DMS114 treated with DMSO at 0.1 percent for 48 hours (cell line): Measurements from ENCODE around the gene DBNL.

Experiments used
- DNase-seq: peaks from one replicate; lab custom pipeline; 2025; ENCODE audit not compliant: unreplicated experiment; lab: John Stamatoyannopoulos, UW

DBNL gene

DNA sequence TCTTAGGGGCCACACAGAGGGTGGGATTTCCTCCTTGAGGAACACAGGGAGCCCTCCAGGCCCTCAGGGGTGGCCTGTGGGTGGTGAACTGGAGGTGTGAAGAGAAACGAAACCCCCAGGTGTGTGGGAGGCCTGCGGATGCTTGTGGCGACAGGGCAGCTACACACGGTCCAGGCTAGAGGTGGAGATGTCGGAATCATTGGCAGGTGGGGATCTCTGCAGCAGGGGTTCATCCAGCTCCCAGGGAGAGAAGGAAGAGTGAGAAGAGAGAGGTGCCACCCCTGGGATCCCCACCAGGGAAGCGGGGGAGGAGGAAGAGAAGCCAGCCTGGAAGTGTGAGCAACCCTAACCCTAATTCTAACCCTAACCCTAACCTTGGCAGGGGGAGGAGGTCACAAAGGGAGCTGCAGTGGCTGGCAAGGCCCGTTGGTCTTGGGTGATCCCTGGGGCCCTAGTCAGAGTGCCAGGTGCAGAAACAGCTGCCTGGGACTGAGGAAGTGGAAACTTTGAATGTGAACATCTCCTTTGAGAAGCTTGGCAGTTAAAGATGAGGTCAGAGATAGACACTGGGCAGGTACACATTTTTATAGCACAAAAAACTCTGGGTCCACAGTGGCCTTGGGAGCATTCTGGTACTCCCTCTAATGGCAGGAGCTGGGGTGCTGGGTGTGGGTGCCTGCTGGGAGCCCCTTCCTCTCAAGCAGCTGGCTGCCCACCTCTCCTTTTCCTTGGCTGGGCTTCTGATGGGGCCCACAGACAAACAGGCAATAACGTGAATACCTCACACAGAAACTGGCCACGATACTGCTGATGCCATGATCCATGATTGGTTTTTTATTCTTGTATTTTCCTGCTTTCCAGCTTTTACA lies 52.8 kb downstream of the DBNL start:
- DNase-seq = no peak

DNA sequence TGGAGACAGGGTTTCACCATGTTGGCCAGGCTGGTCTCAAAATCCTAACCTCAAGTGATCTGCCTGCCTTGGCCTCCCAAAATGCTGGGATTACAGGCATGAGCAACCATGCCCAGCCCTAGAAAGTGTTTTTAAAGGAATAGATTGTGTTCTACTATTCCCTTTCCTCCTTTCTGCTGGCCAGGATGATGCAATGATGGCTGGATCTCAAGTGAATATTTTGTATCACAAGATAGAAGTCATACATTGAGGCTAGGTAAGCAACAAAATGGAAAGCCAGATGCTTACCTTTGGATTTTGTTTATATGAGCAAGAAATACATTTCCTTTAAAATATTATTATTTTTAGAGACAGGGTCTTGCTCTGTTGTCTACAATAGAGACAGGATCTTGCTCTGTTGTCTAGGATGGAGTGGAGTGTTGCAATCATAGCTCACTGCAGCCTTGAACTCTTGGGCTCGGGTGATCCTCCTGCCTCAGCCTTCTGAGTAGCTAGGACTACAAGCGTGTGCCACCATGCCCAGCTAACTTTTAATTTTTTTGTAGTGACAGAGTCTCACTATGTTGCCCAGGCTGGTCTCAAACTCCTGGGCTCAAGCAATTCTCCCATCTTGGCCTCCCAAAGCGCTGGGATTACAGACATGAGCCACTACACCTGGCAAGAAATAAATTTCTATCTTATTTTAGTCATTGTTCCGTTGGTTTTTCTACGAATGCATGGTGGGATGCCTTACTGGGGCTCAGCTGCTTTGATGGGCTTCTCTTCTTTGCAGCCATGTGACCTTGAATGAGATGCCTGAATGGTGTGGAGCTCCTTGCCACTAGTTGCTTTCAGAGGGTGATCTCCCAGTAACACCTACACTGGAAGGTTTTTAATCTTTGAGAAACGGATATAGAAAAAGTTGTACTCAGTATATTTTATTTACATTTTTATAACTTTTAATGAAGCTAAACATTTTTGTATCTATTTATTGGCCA lies 53.9 kb downstream of the DBNL start:
- no peak for DNase-seq

DNA sequence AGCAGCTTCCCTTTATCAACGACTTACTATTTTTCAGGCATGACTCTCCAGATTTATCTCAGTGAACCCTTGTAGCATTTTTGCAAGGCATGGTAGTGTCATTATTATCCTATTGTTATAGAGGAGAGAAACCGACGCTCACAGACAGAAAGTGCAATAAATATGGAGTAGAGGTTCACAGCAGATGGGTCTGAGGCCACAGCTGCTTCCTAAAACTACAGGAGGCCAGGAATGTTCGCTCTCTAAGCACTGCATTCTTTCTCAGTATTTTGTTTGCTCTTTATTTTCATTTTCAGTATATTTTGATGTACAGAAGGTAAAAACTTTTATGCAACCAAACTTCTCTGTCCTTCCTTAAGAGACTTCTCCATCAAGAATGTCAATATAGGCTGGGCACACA lies 55.2 kb downstream of the DBNL start:
- DNase-seq = no peak

DNA sequence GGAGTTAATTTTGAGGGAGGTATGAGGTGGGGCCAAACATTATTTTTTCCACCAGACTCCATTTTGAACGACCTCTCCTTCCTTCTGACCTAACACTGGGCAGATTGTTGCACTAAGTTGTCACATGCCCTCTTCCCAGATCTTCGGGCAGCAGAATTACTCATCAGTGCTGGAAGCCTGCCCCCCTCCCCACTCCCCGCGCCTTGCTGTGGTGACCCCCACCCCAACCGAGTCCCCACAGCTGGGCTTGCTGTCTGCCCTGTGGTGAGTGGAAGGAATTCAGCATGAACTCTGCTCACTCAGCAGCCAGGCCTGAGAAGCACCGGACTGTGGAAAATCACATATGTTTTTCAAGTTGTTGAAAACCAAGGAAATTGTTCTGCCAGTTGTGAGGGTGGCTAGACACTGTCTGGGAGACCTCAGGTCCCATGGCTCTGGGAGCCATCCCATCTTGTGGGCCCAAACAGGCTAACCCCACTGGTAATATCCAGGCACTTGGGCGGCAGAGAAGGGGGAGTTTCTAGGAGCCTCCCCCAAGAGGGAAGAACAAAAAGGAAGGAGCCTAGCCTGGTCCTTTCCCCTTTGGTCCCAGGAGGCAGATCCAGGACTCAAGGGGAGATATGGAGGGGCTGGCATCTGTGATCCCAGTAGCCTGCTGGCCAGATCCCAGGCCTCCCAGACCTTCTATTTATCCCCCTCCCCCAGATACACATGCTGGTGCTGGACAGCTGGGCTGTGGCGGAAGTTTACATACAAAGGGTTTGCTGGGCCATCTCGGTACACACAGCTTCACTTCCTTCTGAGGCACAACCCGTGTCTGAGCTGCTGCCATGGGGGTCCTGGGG lies 56.2 kb downstream of the DBNL start:
- no peak for DNase-seq

DNA sequence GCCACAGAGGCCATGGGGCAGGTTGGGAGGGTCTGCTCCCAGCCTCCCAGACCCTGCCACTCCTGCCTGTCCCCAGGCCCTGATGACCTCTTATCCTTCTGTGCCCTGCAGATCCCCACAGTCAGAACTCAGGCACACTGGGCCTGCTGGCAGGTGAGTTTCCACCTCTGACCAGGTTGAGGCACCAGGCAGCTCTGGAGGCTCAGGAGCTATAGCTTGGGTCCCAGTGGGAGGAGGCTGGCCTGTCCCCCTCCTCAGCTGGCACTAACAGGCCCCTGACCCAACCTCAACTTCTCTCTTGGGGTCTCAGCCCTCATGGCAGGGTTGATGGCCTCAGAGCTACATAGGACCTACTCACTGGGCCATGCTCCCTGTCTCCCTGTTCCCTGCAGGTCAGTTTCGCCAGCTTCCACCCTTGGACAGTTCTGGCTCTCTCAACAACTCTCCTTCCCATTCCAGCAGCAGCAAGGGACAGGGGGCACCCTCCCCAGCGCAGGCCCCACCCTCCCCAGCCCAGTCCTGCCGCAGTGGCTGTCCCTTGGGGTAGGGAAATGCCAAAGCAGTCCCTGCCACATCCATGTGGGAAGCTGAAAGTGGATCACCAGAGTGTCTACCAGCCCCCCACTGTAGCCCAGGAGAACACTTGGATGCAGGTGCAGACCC lies 56.9 kb downstream of the DBNL start:
- no peak for DNase-seq

DNA sequence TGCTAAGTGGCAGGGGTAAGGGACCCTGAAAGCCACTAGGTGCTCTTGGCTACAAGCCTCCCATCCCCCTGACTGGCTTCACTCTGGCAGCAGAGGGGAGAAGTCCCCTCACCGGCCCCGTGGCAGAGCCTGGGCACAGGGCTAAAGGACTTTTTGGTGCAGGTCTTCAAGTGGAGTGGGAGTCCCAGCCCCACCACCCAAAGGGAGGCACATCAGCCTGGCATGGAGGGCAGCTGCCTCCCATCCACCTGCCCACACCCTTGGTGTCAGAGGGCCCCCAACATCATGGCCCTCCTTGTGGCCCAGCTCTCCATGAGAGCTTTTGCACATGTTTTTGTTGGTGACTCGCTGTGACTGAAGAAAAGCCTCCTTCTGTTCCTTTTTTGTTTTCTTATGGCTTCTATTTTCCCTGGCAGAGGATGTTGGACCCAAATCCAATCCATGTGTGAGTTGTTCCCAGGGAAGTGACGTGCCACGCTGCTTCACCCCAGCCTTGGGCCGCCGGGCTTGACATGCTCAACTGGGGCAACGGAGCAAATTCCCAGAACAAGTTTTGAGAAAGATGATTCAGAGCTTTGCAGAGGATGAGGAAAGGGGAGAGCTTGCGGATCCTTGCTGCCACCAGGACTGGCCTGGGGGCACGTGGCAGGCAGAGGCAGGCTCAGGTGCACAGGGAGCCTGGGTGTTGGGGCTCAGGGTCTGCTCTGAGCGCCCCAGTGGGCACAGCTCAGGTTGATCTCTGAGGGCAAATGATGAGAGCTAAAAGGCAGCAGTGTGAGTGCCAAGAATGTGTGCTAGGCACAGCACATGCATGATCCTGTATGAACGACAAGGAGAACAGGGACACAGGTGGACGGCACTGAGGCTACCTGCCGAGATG lies 57.7 kb downstream of the DBNL start:
- DNase-seq = no peak

DNA sequence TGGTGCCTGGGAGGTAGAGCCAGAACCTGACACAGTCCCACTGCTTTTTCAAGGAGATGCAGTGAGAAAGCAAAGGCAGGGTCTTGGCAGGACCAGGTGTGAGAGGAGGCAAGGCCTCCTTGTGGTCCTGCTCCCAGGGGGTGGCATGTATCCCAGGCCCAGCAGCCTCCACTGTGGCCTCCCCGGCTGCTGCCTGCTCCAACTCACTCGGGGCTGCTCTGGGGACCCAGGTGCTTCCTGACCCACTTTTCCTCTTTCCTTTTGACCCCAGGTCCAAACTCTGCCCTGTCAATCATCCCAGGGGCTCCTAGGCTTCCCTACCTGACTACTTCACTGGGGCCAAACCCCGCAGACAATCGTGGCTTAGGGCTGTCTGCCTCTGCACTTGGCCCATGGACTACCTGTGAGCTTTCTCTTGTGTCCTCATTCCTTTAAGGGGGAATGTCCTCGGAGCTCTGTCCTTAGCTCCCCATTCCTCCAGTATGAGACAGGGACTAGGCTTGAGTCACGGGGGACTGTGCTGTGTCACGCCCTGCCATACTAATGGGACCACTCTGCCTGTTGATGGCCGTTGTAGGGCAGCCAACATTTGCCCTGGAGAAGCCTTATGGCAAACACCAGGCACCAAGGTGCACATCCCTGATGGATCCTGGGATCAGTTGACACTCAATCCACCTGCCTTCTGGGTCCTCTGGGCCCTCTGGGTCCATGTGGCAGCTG lies 58.5 kb downstream of the DBNL start:
- DNase-seq = no peak

DNA sequence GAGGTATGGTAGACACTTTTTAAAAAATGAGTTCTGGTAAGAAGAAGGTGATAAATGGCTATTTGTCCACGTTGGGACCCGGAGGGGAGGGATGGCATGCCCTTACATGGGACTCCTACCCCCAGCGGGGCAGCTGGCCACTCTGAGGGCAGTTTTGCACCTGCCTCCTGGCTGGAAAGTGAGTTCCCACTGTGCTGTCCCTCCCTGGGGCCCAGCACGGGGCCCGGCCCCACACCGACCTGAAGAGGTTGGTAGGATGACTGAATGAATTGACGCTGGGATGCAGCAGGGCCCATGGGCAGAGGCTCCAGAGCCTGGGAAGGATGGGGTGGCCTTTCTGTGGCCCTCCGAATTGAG lies 59.0 kb downstream of the DBNL start:
- no peak for DNase-seq

DNA sequence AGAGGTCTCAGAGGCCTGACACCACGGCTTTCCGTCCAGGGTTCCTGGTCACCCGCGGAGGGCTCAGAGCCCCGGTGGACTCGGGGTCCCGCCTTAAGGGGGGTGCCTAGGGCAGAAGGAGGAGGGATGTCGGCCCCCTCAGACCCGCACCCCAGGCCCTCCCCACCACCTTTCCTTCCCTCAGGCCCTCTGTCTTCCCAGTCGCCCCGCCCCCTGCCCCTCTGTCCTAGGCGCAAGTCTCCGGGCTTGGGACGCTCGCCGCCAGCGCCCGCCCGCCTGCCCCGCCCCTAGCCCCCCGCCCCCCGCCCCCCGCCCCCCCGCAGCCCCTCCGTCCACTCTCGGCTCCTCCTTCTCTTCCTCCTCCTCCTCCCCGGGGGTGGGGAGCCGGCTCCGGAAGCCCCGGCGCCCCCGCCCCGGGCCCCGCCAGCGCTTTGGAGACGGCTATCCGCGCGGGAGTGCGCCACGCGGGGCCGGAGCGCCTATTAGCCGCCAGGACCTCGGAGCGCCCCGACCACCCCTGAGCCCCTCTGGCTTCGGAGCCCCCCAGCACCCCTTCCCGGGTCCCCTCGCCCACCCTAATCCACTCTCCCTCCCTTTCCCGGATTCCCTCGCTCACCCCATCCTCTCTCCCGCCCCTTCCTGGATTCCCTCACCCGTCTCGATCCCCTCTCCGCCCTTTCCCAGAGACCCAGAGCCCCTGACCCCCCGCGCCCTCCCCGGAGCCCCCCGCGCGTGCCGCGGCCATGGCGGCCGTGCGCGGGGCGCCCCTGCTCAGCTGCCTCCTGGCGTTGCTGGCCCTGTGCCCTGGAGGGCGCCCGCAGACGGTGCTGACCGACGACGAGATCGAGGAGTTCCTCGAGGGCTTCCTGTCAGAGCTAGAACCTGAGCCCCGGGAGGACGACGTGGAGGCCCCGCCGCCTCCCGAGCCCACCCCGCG lies 59.7 kb downstream of the DBNL start, which contains the start of gene AEBP1:
AEBP1 (plus strand) TSS at position 423 of the 937 bp plus-strand sequence; CDS start at position 744, 321 bp downstream.
- DNase-seq = no peak

DNA sequence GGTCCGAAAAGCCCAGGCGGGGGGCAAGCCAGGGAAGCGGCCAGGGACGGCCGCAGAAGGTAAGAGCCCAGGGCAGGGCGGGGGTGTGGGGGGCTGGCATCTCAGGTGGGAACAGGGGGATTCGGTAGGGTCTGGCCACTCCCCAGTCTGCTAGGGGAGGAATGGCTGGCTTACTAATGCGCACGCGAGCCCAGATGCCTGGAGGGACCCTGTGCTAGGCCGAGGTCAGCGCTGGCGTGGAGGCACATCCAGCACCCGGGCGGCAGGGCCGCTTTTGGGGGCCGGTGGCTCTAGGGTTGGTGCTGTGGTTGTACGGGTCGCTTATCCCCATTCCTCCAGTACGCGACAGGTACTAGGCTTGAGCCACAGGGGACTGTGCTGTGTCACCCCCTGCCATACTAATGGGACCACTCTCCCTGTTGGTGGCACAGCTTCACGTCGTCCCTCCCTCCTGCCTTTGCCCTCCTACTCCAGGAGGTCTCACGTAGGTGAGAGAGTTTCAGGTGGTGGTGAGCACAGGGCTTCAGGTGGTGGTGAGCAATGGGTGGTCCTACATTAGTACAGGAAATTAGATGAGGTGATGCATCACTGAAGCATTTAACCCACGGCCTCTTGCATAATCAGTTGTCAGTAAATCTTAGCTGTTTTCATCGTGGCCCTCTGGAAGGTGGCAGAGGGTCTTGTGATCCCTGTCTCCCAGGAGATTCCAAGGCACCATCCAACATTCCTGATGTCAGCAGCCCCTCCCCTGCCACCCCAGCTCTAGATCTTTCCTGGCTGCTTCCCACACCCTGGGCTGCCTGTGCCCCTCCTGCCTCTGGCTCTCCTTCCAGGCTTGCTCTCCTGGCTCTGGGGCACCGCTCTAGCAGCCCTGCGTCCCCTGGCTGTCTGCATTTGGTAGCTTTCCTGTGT lies 60.6 kb downstream of the DBNL start:
- DNase-seq = no peak

DNA sequence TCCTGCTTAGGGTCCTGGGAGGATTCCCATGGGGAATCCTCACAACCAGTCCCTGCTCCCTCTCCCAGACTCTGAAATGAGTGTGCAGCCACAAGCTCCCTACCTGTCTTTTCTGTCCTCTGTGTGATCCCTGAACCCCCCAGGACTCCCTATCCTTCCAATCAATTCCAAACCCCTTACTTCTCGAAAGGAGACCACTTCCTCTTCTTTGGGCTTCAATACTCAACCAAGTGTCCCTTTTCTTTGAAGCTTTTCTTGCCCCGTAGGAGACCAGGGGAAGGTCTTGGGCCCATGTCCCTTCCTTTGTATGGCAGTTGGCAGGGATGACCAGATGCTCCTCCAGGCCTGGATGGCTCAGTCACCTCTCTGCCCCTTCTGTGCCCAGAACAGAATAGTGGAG lies 61.3 kb downstream of the DBNL start:
- no peak for DNase-seq

DNA sequence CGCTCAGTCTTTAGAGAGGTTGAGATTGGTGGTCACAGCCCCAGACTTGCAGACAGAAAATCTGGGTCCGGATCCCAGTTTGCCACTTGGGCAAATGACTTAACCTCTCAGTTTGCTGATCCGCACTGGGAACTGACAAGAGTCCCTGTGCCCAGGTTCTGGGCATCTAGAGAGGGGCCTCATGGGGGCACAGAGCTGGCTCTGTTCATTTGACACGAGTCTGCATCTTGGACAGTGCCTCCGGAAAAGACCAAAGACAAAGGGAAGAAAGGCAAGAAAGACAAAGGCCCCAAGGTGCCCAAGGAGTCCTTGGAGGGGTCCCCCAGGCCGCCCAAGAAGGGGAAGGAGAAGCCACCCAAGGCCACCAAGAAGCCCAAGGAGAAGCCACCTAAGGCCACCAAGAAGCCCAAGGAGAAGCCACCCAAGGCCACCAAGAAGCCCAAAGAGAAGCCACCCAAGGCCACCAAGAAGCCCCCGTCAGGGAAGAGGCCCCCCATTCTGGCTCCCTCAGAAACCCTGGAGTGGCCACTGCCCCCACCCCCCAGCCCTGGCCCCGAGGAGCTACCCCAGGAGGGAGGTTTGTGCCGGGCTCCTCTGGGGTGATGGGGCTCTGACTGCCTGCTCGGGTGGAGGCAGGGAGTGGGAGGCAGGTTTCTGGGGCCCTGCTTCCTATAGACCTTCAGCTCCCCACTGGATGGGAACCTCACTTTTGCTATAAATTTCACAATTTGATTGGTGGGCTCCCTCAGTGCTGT lies 62.0 kb downstream of the DBNL start:
- no peak for DNase-seq

DNA sequence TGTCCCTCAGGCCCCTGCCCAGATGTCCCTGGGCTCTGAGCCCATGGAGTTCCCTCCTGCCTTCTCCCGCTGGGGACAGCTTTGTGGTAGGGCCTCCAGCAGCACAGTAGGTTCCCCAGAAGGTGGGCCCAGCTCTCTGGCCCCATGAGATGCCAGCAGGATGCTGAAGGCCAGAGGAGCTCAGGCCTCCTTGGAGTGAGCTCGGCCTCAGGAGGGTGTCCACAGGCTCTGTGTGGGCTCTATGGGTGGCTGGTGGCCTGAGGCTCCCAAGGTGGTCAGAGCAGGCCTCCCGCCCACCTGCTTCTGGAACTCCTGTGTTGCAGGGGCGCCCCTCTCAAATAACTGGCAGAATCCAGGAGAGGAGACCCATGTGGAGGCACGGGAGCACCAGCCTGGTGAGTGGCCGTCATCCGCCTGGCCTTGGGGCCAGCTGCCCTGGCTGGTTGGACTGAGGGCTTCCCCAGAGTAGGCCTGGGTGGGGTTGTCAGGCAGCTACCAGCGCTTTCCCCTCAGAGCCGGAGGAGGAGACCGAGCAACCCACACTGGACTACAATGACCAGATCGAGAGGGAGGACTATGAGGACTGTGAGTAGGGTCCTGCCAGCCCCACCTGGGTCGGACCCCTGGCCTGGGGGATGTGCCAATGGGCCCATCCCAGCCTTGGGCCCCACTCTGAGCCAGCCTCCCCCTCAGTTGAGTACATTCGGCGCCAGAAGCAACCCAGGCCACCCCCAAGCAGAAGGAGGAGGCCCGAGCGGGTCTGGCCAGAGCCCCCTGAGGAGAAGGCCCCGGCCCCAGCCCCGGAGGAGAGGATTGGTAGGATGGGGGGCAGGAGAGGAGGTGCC lies 62.8 kb downstream of the DBNL start:
- DNase-seq = no peak

DNA sequence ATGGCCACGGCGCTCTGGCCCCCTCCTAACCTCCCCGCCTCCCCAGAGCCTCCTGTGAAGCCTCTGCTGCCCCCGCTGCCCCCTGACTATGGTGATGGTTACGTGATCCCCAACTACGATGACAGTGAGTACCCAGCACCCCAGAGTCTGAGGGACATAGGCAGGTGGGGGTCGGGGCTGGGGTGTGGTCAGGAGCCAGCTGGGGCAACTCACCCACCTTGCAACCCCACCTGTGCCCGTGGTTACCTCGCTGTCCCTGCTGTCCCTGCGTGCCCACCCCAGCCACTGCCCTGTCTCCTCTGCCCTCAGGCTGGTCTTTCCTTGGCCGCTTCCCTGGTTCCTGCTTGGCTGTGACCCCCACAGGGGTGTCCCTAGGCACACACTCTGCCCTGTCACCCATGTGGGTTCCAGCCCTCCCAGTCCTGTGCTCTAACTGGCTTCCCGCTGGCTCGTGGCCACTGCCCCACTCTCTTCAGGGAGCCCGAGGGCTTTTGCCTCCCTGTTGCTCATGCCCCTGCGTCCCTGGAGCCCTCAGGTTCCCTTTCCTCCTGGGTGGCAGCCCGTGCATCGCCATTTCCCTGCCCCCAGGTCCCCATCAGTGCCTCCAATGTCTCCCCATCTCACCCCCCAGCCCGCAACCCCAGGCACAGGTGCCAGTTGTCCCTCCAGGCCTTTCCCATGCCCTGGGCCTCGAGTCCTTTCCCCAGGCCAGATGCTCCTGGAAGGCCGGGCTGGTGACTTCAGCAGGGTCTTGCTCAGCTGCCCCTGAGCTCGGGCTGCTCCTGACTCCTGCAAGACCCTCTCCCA lies 63.7 kb downstream of the DBNL start:
- DNase-seq = no peak
